Neural progenitor cell (in vitro differentiated cells): ENCODE results near the gene S100A16. TPM values are rescaled to one million over a fixed set of nuclear protein-coding genes. Genes with fewer than 3 reads are reported as not detected.

Experiments
- DNase-seq: peaks from one replicate; pipeline ENCODE4 v3.0.0-alpha.2; 2016; ENCODE audit warnings: low spot score
- H2AFZ ChIP-seq: fragments of 200-600 bp; sonication (generic); replicated peaks from 2 replicates; pipeline ENCODE4 v1.6.1; 2016; ENCODE audit warnings: antibody characterized with exemption
- H3F3A ChIP-seq: fragments of 200-600 bp; sonication (generic); 2 replicates; pipeline ENCODE4 v1.6.1; 2016; ENCODE audit warnings: antibody characterized with exemption, low read depth
- H3K27ac ChIP-seq: fragments of 200-600 bp; sonication (generic); 2 replicates; pipeline ENCODE4 v1.5.1; 2016; ENCODE audit warnings: mild to moderate bottlenecking
- H3K27me3 ChIP-seq: fragments of 200-600 bp; sonication (generic); 2 replicates; pipeline ENCODE4 v1.6.1; 2016; ENCODE audit warnings: mild to moderate bottlenecking, moderate library complexity
- H3K36me3 ChIP-seq: fragments of 200-600 bp; sonication (generic); 2 replicates; pipeline ENCODE4 v1.5.1; 2016
- H3K4me1 ChIP-seq: fragments of 200-600 bp; sonication (generic); 2 replicates; pipeline ENCODE4 v1.6.1; 2016; ENCODE audit warnings: mixed run types
- H3K4me2 ChIP-seq: fragments of 200-600 bp; sonication (generic); 2 replicates; pipeline ENCODE4 v1.6.1; 2016
- H3K4me3 ChIP-seq: fragments of 200-600 bp; sonication (generic); 2 replicates; pipeline ENCODE4 v1.5.1; 2016
- H3K79me2 ChIP-seq: fragments of 200-600 bp; sonication (generic); 2 replicates; pipeline ENCODE4 v1.6.1; 2016; ENCODE audit warnings: low read depth
- H3K9ac ChIP-seq: fragments of 200-600 bp; sonication (generic); 2 replicates; pipeline ENCODE4 v1.6.1; 2016
- H3K9me3 ChIP-seq: fragments of 200-600 bp; sonication (generic); 2 replicates; pipeline ENCODE4 v1.5.1; 2016; ENCODE audit warnings: low read depth
- H4K20me1 ChIP-seq: fragments of 200-600 bp; sonication (generic); 2 replicates; pipeline ENCODE4 v1.6.1; 2016; ENCODE audit warnings: low read depth
- H3K27ac Mint-ChIP-seq: 3 replicates; pipeline ENCODE4 v1.8.0; 2021; ENCODE audit warnings: mixed read lengths
- H3K27me3 Mint-ChIP-seq: 2 replicates; pipeline ENCODE4 v1.8.0; 2022; ENCODE audit warnings: low read depth, mild to moderate bottlenecking, inconsistent platforms, moderate library complexity, mixed read lengths; ENCODE audit not compliant: insufficient read depth
- H3K36me3 Mint-ChIP-seq: 3 replicates; pipeline ENCODE4 v1.8.0; 2021; ENCODE audit warnings: mixed read lengths
- H3K4me1 Mint-ChIP-seq: 3 replicates; pipeline ENCODE4 v1.8.0; 2021; ENCODE audit warnings: mixed read lengths
- H3K4me3 Mint-ChIP-seq: 3 replicates; pipeline ENCODE4 v1.8.0; 2021; ENCODE audit warnings: mild to moderate bottlenecking, moderate library complexity, mixed read lengths
- H3K9me3 Mint-ChIP-seq: 3 replicates; pipeline ENCODE4 v1.8.0; 2020; ENCODE audit warnings: mixed read lengths
- EZH2 ChIP-seq: fragments of 200-600 bp; sonication (generic); IDR thresholded peaks from 2 replicates; pipeline ENCODE4 v1.6.1; 2017; ENCODE audit warnings: antibody characterized with exemption, mild to moderate bottlenecking, moderate library complexity
- EZH2phosphoT487 ChIP-seq: fragments of 200-600 bp; sonication (generic); IDR thresholded peaks from 2 replicates; pipeline ENCODE4 v1.6.1; 2017; ENCODE audit warnings: antibody characterized with exemption
- total RNA-seq: library from RNA; depleted of rRNA; stranded (reverse); fragments of >200 nt; gene quantifications from 2 replicates; pipeline ENCODE4 v1.2.3, GENCODE V29; 2015; ENCODE audit warnings: low replicate concordance
- TF ChIP-seq, protein P1 (sequence below): fragments of 200-600 bp; sonication (generic); IDR thresholded peaks from 2 replicates; pipeline ENCODE4 v1.5.1; 2017; ENCODE audit warnings: antibody characterized with exemption, mild to moderate bottlenecking

S100A16 gene
- total RNA-seq, 1 donor from 2014 or later, result 13.1 TPM

DNA sequence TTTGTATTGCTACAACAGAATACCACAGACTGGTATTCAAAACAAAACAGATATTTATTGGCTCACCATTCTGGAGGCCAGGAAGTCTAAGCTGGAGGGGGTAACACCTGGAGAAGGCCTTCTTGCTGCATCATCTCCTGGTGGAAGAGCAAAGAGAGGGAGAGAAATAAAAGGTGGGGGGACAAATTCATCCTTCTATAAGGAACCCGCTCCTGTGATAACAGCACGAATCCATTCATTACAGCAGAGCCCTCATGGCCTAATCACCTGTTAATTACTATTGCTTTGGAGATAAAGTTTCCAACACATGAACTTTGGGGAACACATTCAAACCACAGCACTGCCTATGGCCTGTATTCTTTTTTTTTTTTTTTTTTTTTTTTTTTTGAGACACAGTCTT is 52.7 kb downstream of the S100A16 start:
- peak overlapping the region; percentile 53 for H3K4me3 Mint-ChIP-seq
- no peak overlapping the region for H3K27ac ChIP-seq
- no peaks in the 10 kb centered on the region for H3K9me3 Mint-ChIP-seq
- no peak overlapping the region for H3K4me3 ChIP-seq
- no peak overlapping the region for H3K27ac Mint-ChIP-seq
- peaks cover 8% of the 10 kb centered on the region for H3K27me3 Mint-ChIP-seq
- no peaks in the 10 kb centered on the region for H3K9me3 ChIP-seq
- H2AFZ ChIP-seq, result no peak overlapping the region
- TF ChIP-seq EZH2phosphoT487 (no peak), EZH2 (no peak)
- TF ChIP-seq, protein P1, sequence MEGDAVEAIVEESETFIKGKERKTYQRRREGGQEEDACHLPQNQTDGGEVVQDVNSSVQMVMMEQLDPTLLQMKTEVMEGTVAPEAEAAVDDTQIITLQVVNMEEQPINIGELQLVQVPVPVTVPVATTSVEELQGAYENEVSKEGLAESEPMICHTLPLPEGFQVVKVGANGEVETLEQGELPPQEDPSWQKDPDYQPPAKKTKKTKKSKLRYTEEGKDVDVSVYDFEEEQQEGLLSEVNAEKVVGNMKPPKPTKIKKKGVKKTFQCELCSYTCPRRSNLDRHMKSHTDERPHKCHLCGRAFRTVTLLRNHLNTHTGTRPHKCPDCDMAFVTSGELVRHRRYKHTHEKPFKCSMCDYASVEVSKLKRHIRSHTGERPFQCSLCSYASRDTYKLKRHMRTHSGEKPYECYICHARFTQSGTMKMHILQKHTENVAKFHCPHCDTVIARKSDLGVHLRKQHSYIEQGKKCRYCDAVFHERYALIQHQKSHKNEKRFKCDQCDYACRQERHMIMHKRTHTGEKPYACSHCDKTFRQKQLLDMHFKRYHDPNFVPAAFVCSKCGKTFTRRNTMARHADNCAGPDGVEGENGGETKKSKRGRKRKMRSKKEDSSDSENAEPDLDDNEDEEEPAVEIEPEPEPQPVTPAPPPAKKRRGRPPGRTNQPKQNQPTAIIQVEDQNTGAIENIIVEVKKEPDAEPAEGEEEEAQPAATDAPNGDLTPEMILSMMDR, result no peak
- no peak overlapping the region for H3K9ac ChIP-seq
- H3F3A ChIP-seq, result no peaks in the 10 kb centered on the region
- H3K36me3 ChIP-seq, result no peaks in the 10 kb centered on the region
- no peak for DNase-seq
- no peaks in the 10 kb centered on the region for H3K4me1 ChIP-seq
- H3K79me2 ChIP-seq, result no peaks in the 10 kb centered on the region
- H3K27me3 ChIP-seq, result no peaks in the 10 kb centered on the region
- H3K4me2 ChIP-seq, result no peak overlapping the region
- no peaks in the 10 kb centered on the region for H4K20me1 ChIP-seq
- peaks cover 3% of the 10 kb centered on the region for H3K4me1 Mint-ChIP-seq
- no peaks in the 10 kb centered on the region for H3K36me3 Mint-ChIP-seq

DNA sequence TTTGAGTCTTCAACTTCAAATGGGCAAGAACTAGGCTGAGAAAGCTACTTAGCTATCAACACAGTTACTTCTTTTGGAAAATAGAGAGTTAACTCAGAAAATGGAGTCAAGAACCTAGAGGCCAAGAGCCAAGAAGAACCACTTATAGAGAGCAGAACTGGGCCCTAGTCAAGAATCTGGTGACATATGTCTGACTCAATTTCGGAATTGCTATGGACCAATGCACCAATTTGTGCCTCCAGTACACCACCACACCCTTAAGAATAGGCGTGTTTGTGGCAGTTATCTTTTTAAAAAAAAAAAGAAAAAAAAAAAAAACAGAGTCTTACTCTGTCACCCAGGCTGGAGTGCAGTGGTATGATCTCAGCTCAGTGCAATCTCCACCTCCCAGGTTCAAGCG is 55.1 kb downstream of the S100A16 start:
- H3K36me3 ChIP-seq, result no peaks in the 10 kb centered on the region
- H3K4me3 ChIP-seq, result no peak overlapping the region
- Mint-ChIP-seq H3K36me3 (no peaks in the 10 kb centered on the region), H3K27ac (no peak overlapping the region), H3K4me1 (peaks cover 5% of the 10 kb centered on the region), H3K9me3 (no peaks in the 10 kb centered on the region), H3K27me3 (peaks cover 2% of the 10 kb centered on the region), H3K4me3 (no peak overlapping the region)
- H3K4me1 ChIP-seq, result no peaks in the 10 kb centered on the region
- no peaks in the 10 kb centered on the region for H3K9me3 ChIP-seq
- H3F3A ChIP-seq, result no peaks in the 10 kb centered on the region
- H3K27ac ChIP-seq, result no peak overlapping the region
- no peak for TF ChIP-seq EZH2
- TF ChIP-seq, protein P1, result no peak
- TF ChIP-seq EZH2phosphoT487, result no peak
- H3K27me3 ChIP-seq, result no peaks in the 10 kb centered on the region
- no peaks in the 10 kb centered on the region for H4K20me1 ChIP-seq
- no peak overlapping the region for H3K9ac ChIP-seq
- no peak for DNase-seq
- H3K79me2 ChIP-seq, result no peaks in the 10 kb centered on the region
- no peak overlapping the region for H2AFZ ChIP-seq
- H3K4me2 ChIP-seq, result no peak overlapping the region

Other genes starting within 250 kb of the S100A16 start
- not detected in 2 replicates for gene S100A12, start 237.5 kb downstream of the S100A16 start, total RNA-seq
- gene S100A8, start 222.1 kb downstream of the S100A16 start, total RNA-seq, result not detected in 2 replicates
- not detected in 2 replicates for gene S100A7A, start 196.6 kb downstream of the S100A16 start, total RNA-seq
- gene S100A7, start 152.5 kb downstream of the S100A16 start, total RNA-seq, result not detected in 2 replicates
- gene S100A6, start 77.1 kb downstream of the S100A16 start, total RNA-seq, result 0.34 TPM in 1 of 2 replicates, not detected in the other
- gene S100A5, start 72.2 kb downstream of the S100A16 start, total RNA-seq, result not detected in 2 replicates
- 22.4 and 34.3 TPM in 2 replicates for gene S100A4, start 67.3 kb downstream of the S100A16 start, total RNA-seq
- not detected in 2 replicates for gene S100A3, start 63.9 kb downstream of the S100A16 start, total RNA-seq
- gene S100A2, start 47.3 kb downstream of the S100A16 start, total RNA-seq, result not detected in 2 replicates
- not detected in 2 replicates for gene S100A14, start 3.2 kb upstream of the S100A16 start, total RNA-seq
- gene S100A13, start 14.4 kb upstream of the S100A16 start, total RNA-seq, result 78.9 and 87.4 TPM in 2 replicates
- gene S100A1, start 15.3 kb upstream of the S100A16 start, total RNA-seq, result 0.74 TPM in 1 of 2 replicates, not detected in the other
- gene CHTOP, start 20.9 kb upstream of the S100A16 start, total RNA-seq, result 96.1 and 104 TPM in 2 replicates
- gene SNAPIN, start 45.6 kb upstream of the S100A16 start, total RNA-seq, result 50.1 and 52.4 TPM in 2 replicates
- 474 and 475 TPM in 2 replicates for gene ILF2, start 57.9 kb upstream of the S100A16 start, total RNA-seq
- 0.19 and 0.84 TPM in 2 replicates for gene NPR1, start 65.6 kb upstream of the S100A16 start, total RNA-seq
- gene INTS3, start 114.9 kb upstream of the S100A16 start, total RNA-seq, result 45.1 and 58.8 TPM in 2 replicates
- gene SLC27A3, start 162.3 kb upstream of the S100A16 start, total RNA-seq, result 8.2 and 10.1 TPM in 2 replicates